Measurements from ENCODE around the gene DLG2. TPM values are rescaled to one million over a fixed set of nuclear protein-coding genes. Genes with fewer than 3 reads are reported as not detected.

Gene DLG2
- total and polyA plus RNA-seq, 2 of the 8 experiments (the other 6 are each of a cell fraction or from before 2014, with no cell fraction given), result 1.7 to 14.3 TPM

DNA sequence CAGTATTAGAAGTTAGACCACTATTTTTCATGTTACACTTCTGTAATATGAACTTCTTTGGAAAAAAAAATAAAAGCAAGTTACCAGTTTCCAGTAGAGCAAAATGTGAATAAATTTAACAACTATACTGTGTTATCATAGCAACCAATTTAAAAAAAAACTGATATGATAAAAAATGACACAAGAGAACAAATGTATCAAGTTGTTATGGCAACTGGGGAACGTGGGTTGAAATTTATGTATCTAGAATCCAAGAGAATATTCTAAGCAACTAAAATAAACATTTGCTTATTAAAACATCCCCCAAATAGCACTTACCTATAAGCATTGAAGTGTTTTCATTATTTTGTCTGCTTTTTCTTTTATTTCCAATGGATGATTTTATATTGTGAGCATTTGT is 442.4 kb downstream of the DLG2 start (continued):
- TF ChIP-seq SIN3A (conservative IDR thresholded peaks at IDR 0.05 in 1 of 2, IDR thresholded peaks at IDR 0.05 in 1 of 2; ENCODE audit: low read depth in 1 of 2, low read length in 2 of 2), result no peak
